Amniotic epithelial cell (primary cell): ENCODE data around the gene ZNF487.
A peak's percentile ranks its signal among the peaks of the same experiment; 100 is the strongest.
"Not testable (repeated sequence)": the region's sequence is repeated elsewhere in the genome, so short reads cannot be mapped to it uniquely, and the experiment has no call there.

Source experiments
- DNase-seq: peaks from one replicate; pipeline ENCODE4 v3.0.0-alpha.2; 2010; ENCODE audit warnings: low read depth

The ZNF487 gene

DNA sequence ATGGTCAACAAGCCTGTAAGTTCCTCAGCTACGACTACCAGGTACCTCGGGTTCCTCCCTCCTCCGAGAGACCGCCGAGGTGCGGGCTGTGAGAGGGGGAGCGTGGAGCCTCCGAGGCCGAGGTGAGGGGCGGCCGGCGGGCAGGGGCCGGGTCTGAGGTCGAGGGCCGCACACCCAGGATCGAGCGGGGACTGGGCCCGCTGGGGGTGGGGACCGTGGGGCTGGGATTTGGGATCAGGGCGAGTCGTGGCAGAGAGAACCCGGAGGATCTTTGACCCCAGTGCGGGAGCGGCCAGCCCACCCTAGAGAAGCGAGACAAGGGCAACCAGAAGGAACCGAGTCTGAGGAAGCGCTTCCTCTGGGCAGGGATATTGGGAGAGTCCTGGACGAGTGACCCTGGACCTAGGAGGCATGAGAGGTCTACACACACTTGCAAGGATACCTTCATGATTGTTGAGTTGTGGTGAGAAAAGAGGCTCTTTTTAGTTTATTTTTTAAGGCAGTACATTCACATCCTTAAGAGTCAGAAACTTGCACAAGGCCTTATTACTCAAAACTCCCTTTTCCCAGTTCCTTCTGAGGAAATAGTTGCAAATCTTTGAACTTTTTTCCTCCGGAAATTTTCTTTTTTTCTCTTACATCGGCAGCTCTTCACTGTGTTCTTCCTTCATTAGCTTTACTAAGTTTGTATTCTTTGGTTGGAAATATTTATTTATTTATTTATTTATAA lies 395 bp downstream of the ZNF487 start:
- DNase-seq = peak; percentile 39

DNA sequence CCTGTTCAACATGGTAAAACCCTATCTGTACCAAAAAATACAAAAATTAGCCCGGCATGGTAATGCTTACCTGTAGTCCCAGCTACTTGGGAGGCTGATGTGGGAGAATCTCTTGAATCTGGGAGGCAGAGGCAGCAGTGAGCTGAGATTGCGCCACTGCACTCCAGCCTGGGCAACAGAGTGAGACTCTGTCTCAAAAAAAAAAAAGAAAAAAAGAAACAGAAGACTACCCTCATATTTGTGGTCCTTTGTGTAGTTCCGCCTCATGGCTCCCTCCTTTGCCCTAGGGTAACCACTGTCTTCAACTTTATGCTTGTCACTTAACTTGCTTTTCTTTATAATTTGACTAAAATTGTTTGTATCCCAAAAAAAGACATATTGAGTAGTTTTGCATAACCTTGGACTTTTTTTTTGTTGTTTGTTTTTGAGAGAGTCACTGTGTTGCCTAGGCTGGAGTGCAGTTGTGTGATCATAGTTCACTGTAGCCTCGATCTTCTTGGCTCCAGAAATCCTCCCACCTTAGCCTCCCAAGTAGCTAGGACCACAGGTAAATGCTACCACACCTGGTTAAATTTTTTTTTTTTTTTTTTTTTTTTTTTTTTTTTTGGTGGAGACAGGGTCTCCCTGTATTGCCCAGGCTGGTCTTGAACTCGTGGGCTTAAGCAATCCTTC lies 3.7 kb downstream of the ZNF487 start:
- no peak for DNase-seq

DNA sequence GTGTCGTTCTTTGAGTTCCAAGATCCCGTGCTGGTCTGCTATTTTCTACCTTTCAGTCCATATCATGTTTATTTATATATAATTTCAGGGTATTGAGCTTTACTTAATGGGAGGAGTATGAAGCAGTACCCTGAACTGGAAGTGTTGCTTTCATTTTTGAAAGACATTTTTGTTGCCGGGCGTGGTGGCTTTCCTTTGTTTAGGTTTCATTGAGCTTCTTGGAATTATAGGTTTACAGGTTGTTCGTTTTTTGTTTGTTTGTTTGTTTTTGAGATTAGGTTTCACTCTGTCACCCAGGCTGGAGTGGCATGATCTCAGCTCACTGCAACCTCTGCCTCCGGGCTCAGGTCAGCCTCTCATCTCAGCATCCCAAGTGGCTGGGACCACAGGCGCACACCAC lies 7.4 kb downstream of the ZNF487 start:
- DNase-seq = no peak

DNA sequence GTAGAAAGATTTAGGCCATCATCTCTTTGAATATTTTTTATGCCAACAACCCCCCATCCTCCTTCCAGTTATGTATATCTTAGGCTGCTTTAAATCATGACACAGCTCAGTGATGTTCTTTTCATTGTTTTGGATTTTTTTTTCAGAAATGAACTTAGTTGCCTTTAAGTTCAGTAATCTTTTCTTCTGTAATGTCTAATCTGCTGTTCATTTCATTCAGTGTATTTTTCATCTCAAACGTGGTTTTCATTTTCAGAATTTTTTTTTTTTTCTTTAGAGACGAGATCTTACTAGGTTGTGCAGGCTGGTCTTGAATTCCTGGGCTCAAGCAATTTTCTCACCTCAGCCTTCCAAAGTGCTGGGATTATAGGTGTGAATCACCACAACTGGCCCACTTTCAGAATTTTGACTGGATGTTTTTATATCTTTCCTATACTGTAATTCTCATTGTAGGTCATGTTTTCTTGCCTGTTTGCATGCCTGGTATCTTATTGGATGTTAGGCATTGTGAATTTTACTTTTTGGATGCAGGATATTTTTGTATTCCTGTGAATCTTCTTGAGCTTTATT lies 8.1 kb downstream of the ZNF487 start:
- no peak for DNase-seq

DNA sequence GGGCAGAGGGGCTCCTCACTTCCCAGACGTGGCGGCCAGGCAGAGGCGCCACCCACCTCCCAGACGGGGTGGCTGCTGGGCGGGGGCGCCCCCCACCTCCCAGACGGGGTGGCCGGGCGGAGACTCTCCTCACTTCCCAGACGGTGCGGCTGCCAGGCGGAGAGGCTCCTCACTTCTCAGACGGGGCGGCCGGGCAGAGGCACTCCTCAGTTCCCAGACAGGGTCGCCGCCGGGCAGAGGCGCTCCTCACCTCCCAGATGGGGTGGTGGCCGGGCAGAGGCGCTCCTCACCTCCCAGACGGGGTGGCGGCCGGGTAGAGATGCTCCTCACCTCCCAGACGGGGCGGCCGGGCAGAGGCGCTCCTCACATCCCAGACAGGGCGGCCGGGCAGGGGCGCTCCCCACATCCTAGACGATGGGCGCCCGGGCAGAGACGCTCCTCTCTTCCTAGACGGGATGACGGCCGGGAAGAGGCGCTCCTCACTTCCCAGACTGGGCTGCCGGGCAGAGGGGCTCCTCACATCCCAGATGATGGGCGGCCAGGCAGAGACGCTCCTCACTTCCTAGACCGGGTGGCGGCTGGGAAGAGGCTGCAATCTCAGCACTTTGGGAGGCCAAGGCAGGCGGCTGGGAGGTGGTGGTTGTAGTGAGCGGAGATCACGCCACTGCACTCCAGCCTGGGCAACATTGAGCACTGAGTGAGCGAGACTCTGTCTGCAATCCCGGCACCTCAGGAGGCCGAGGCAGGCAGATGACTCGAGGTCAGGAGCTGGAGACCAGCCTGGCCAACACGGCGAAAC lies 9.5 kb downstream of the ZNF487 start:
- not testable (repeated sequence) for DNase-seq

DNA sequence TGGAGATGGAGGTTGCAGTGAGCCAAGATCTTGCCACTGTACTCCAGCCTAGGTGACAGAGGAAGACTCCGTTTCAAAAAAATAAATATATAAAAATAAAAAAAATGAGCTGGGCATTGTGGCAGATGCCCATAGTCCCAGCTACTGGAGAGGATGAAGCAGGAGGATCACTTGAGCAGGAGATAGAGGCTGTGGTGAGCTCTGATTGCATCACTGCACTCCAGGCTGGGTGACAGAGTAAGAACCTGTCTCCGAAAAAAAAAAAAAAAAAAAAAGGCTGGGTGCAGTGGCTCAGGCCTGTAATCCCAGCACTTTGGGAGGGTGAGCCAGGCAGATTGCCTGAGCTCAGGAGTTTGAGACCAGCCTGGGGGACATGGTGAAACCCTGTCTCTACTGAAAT lies 11.8 kb downstream of the ZNF487 start:
- DNase-seq = no peak

DNA sequence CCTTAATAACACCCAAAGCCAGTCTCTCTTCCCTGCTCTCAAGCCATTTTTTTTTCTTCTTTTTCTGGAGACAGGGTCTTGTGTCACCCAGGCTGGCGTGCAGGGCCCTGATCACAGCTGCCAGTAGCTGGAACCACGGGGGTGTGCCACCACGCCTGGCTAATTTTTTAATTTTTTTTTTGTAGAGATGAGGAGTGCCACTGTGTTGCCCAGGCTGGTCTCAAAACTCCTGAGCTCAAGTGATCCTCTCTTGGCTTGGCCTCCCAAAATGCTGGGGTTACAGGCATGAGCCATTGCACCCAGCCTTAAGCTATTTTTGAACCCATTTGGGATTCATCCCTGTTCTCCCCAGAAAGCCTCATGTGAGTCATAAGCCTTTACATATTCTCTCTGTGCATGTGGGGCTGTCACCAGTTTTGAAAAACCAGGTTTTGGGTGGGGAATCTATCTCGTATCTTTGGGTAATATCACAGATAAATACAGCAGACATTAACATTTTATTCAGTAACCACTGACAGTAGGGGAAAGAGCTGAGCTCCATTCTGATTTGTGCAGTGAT lies 15.5 kb downstream of the ZNF487 start:
- no peak for DNase-seq

DNA sequence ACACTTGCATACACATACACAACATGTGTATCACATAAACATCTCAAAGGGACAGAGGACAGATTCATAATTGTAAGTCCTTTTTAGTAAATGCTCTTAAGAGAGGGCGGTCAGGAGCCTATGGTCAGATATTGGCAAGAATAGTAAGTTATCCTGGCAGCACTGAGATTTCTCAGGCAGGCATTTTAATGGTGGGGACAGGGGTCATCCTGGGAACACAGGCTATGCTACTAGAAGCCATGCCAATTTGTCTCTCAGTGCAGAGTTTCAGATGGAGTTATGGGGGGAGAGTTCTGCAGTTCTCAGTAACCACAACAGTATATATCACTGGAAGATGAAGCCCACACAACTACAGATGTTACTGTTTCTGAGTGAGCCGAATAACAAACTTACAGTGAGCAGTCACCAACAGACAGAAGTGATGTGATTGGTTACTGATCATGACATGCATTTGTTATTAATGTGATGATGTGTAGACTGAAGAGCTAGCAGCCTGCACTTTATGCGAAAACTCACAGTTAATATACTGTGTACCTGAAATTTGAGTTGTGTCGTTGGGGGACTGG lies 16.4 kb downstream of the ZNF487 start:
- no peak for DNase-seq

DNA sequence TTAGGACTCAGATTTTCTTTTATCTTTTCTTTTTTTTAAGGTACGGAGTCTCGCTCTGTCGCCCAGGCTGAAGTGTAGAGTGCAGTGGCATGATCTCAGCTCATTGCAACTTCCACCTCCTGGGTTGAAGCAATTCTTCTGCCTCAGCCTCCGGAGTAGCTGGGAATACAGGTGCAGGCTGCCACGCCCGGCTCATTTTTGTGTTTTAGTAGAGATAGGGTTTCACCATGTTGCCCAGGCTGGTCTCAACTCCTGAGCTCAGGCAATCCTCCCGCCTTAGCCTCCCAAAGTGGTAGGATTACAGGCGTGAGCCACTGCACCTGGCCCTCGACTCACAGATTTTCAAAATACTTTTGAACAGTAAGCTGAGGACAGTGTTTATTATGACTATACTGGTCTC lies 17.1 kb downstream of the ZNF487 start:
- DNase-seq = not testable (repeated sequence)

DNA sequence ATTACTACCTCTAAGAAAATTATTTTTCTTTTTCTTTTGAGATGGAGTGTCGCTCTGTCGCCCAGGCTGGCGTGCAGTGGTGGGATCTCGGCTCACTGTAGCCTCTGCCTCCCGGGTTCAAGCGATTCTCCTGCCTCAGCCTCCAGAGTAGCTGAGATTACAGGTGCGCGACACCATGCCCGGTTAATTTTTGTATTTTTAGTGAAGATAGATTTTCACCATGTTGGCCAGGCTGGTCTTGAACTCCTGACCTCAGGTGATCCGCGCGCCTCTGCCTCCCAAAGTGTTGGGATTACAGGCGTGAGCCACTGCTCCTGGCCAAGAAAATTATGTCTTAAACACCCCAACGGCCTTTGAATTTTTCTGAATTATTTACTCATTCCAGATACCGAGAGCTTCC lies 19.6 kb downstream of the ZNF487 start:
- DNase-seq = not testable (repeated sequence)

DNA sequence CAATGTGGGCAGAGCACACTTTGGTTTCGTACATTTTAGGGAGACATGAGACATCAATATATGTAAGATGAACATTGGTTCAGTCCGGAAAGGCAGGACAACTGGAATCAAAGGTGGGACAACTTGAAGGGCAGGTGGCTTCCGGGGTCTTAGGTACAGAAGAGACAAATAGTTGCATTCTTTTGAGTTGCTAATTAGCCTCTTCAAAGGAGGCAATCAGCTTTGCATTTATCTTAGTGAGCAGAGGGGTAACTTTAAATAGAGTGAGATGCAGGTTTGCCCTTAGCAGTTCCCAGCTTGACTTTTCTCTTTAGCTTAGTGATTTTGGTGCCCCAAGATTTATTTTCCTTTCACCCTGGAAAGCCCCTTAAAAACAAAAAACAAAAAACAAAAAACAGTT lies 21.3 kb downstream of the ZNF487 start:
- no peak for DNase-seq

DNA sequence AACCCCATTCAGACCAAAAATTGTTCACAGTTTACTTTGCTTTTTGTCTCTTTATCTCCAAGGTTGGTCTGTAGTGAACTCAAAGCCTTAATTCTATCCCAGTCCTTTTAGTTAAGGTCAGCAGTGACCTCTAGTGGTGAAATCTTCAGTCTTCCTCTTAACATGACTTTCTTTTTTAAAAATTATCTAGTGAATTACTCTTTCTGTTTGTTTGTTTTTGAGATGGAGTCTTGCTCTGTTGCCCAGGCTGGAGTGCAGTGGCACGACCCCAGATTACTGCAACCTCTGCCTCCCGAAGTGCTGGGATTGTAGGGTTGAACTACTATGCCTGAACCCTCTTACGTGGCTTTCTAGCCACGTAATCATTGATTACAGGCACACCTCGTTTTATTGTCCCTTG lies 25.0 kb downstream of the ZNF487 start:
- peak; percentile 79 for DNase-seq

DNA sequence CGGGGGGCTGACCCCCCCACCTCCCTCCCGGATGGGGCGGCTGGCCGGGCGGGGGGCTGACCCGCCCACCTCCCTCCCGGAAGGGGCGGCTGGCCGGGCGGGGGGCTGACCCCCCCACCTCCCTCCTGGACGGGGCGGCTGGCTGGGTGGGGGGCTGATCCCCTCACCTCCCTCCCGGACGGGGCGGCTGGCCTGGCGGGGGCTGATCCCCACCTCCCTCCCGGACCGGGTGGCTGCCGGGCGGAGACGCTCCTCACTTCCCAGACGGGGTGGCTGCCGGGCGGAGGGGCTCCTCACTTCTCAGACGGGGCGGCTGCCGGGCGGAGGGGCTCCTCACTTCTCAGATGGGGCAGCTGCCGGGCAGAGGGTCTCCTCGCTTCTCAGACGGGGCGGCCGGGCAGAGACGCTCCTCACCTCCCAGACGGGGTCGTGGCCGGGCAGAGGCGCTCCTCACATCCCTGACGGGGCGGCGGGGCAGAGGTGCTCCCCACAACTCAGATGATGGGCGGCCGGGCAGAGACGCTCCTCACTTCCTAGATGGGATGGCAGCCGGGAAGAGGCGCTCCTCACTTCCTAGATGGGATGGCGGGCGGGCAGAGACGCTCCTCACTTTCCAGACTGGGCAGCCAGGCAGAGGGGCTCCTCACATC lies 28.3 kb downstream of the ZNF487 start:
- DNase-seq = not testable (repeated sequence)

DNA sequence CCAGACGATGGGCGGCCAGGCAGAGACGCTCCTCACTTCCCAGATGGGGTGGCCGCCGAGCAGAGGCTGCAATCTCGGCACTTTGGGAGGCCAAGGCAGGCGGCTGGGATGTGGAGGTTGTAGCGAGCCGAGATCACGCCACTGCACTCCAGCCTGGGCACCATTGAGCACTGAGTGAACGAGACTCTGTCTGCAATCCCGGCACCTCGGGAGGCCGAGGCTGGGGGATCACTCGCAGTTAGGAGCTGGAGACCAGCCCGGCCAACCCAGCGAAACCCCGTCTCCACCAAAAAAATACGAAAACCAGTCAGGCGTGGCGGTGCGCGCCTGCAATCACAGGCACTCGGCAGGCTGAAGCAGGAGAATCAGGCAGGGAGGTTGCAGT lies 28.8 kb downstream of the ZNF487 start:
- DNase-seq = not testable (repeated sequence)

DNA sequence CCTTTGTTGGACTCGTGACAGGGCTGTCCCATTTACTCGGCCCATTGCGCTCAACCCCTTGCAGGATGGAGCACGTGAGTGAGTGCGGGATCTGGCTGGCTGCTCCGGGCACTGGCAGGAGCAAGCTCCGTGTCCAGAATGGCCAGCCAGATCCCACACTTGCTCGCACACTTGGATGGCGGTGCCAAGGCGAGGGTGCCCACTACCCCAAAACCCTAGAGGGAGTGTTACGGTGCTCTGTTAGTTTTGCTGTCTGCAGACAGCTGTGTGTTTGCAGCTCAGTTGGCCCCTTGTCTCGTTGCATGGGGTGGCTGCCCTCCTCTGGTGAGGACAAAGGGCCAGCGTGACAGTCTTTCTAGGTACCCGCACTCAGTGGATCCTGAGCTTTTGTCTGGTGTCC lies 34.2 kb downstream of the ZNF487 start:
- DNase-seq = no peak

DNA sequence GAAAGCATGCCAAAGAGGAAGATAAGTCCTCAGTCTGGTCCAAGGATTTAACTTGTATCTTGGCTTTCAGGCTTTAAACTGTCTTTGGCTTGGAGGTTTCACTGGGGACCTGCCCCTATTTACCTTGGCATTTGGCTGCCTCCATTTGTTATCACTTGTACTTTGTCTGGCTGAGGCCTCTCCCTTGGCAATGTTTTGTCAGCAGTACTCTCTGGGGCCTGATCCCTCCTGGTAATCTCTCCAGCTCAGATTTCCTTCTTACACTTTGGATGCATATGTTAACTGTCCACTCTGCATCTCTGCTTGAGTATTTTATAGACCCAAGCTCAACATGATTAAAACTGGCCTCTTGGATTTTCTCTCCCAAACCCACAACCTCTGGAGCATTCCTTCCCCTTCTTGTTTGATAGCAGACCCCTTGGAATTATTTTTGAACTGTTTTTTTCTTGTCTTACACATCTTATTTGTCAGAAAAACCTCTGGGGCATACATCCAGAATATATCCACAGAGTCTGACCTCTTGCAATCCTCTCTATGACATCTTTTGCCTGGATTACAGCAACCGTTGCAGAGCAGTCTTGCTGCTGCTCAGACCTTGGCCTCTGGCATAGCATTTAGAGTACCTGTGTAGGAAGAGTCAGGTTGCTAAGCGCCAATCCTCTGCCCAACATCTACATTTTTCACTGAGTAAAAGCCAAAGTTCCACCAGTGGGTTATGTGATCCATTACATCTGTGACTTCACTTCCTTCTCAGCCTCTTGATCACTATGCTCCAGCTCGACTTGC lies 35.2 kb downstream of the ZNF487 start:
- DNase-seq = no peak

DNA sequence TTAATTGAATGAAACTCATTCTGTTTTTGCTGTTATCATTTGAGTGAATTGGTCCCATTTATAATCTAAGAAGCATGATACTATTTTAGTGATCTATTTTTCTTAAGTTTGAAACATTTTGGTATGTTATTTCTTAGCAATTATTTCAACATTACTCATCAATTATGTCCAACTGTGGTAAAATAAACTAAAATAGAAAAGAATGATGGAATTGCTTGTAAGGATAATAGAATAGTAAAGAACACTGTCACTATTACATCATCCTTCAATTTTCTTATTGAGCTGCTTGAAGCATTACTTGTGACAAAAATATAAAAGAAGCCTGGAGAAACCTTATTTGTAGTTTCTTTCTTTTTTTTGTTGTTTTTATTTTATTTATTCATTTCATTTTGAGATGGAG lies 42.4 kb downstream of the ZNF487 start:
- DNase-seq = no peak

DNA sequence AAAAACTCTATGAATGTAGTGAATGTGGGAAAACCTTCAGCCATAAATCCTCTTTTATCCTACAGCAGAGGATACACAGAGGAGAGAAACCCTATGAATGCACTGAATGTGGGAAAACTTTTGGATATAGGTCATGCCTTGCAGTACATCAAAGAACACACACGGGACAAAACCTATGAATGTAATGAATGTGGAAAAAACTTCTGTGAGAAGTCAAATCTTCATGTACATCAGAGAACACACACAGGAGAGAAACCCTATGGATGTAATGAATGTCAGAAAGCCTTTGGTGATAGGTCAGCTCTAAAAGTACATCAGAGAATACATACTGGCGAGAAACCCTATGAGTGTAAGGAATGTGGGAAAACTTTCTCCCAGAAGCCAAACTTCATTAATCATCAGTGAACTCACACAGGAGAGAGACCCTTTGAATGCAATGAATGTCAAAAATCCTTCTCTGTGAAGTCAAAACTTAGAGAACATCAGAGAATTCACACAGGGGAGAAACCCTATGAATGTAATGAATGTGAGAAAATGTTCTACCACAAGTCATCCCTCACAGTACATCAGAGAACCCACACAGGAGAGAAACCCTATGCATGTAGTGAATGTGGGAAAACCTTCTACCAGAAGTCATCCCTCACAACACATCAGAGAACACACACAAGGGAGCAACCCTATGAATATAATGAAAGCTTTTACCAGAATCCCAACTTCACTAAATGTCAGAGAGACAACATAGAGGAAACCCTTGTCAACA lies 45.6 kb downstream of the ZNF487 start:
- peak; percentile 3 for DNase-seq

DNA sequence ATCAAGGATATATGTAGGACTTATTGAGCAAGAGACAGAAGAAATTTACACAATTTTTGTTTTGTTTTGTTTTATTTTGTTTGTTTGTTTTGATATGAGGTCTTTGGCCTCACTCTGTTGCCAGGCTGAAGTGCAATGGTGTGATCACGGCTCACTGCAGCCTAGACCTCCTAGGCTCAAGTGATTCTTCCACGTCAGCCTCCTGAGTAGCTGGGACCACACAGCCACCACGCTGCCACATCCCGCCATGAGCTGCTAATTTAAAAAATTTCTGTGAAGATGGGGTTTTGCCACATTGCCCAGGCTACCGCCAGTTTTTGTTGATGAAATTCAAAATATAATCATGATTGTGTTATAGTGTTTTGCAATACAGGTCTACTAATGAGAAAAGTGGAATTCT lies 54.9 kb downstream of the ZNF487 start:
- no peak for DNase-seq

DNA sequence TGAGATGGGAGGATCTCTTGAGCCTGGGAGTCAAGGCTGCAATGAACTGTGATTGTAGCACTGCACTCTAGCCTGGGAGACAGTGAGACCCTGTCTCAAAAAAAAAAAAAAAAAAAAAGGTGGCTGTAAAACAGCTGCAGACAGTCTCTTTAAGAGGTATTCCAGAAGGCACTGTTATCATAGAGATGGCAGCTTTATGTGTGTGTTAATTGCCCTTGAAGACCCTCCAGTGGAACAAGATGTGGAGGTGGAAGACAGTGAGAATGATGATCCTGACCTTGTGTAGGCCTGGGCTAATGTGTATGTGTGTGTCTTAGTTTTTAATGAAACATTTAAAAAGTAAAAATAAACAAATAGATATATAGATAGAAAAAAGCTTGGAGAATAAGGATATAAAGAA lies 66.0 kb downstream of the ZNF487 start:
- DNase-seq = no peak
